Ishikawa (cell line): ENCODE measurements around the gene SEC16A.

Experiments
- CEBPB ChIP-seq: IDR thresholded peaks from 2 replicates; pipeline ENCODE4 v1.6.1; 2012
- CREB1 ChIP-seq: IDR thresholded peaks from 2 replicates; pipeline ENCODE4 v1.6.1; 2012; ENCODE audit warnings: low read depth
- EGR1 ChIP-seq: IDR thresholded peaks from 2 replicates; pipeline ENCODE4 v1.6.1; 2012
- EP300 ChIP-seq: IDR thresholded peaks from 2 replicates; pipeline ENCODE4 v1.6.1; 2012; ENCODE audit warnings: borderline replicate concordance
- FOXM1 ChIP-seq: IDR thresholded peaks from 2 replicates; pipeline ENCODE4 v1.6.1; 2012; ENCODE audit warnings: low read depth, borderline replicate concordance
- NFIC ChIP-seq: IDR thresholded peaks from 2 replicates; pipeline ENCODE4 v1.6.1; 2012
- RAD21 ChIP-seq: IDR thresholded peaks from 2 replicates; pipeline ENCODE4 v1.6.1; 2012; ENCODE audit warnings: low read depth
- REST ChIP-seq: IDR thresholded peaks from 2 replicates; pipeline ENCODE4 v1.6.1; 2012; ENCODE audit warnings: low read depth, mild to moderate bottlenecking
- TAF1 ChIP-seq: IDR thresholded peaks from 2 replicates; pipeline ENCODE4 v1.6.1; 2012; ENCODE audit warnings: low read depth, mild to moderate bottlenecking
- TCF12 ChIP-seq: IDR thresholded peaks from 2 replicates; pipeline ENCODE4 v1.6.1; 2012; ENCODE audit warnings: low read depth
- TEAD4 ChIP-seq: IDR thresholded peaks from 2 replicates; pipeline ENCODE4 v1.6.1; 2012
- YY1 ChIP-seq: IDR thresholded peaks from 2 replicates; pipeline ENCODE4 v1.6.1; 2012; ENCODE audit warnings: low read depth
- ZBTB7A ChIP-seq: IDR thresholded peaks from 2 replicates; pipeline ENCODE4 v1.6.1; 2012; ENCODE audit warnings: low read depth
- TF ChIP-seq, protein P1 (sequence below): IDR thresholded peaks from 2 replicates; pipeline ENCODE4 v1.6.1; 2012
- TF ChIP-seq, protein P2 (sequence below): IDR thresholded peaks from 2 replicates; pipeline ENCODE4 v1.6.1; 2012

Gene SEC16A

GRCh38 chr9:136466155-136466541, 16.7 kb downstream of the SEC16A start:
- no peak for TF ChIP-seq TAF1
- TF ChIP-seq TEAD4 = no peak
- TF ChIP-seq YY1 = no peak
- TF ChIP-seq, protein P1, sequence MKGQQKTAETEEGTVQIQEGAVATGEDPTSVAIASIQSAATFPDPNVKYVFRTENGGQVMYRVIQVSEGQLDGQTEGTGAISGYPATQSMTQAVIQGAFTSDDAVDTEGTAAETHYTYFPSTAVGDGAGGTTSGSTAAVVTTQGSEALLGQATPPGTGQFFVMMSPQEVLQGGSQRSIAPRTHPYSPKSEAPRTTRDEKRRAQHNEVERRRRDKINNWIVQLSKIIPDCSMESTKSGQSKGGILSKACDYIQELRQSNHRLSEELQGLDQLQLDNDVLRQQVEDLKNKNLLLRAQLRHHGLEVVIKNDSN = no peak
- no peak for TF ChIP-seq NFIC
- no peak for TF ChIP-seq EGR1

GRCh38 chr9:136465500-136466154, 17.2 kb downstream of the SEC16A start:
- no peak for TF ChIP-seq ZBTB7A
- TF ChIP-seq RAD21 = no peak
- no peak for TF ChIP-seq CREB1
- no peak for TF ChIP-seq EGR1
- TF ChIP-seq FOXM1 = no peak
- TF ChIP-seq, protein P1 = no peak
- no peak for TF ChIP-seq TEAD4
- no peak for TF ChIP-seq CEBPB
- no peak for TF ChIP-seq EP300
- no peak for TF ChIP-seq NFIC
- TF ChIP-seq, protein P2, sequence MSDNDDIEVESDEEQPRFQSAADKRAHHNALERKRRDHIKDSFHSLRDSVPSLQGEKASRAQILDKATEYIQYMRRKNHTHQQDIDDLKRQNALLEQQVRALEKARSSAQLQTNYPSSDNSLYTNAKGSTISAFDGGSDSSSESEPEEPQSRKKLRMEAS = no peak

DNA sequence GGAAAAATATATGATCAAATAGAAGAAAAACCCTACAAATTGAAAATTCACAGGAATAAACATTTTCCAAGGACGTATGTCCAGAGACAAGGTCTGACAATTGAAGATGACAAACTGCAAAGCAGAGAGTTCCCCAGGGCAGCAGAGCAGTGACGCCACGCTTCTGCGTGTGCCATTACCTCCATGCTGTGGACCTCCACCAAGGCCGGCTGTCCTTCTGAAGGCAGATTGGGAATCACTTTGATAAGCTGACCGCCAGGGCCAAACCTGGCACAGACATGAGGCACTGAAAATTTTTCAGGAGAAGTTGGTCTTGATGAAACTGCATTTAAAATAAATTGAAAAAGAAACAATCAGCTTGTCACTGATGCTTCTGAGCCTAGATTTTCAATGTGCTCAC, 18.6 kb downstream of the SEC16A start:
- TF ChIP-seq REST (no peak), FOXM1 (no peak), EGR1 (no peak), RAD21 (no peak), TEAD4 (no peak), TAF1 (no peak), YY1 (no peak), NFIC (no peak), ZBTB7A (no peak), TCF12 (no peak), CEBPB (no peak), EP300 (no peak), CREB1 (no peak)
- TF ChIP-seq, protein P1 = no peak
- TF ChIP-seq, protein P2 = no peak

GRCh38 chr9:136463578-136463977, 19.3 kb downstream of the SEC16A start:
- TF ChIP-seq TAF1 (no peak), ZBTB7A (no peak), TEAD4 (no peak), CREB1 (no peak), NFIC (no peak), TCF12 (no peak), FOXM1 (no peak), CEBPB (no peak), EP300 (no peak), YY1 (no peak), RAD21 (no peak)
- TF ChIP-seq, protein P1 = no peak
- TF ChIP-seq, protein P2 = no peak

GRCh38 chr9:136462664-136463063, 20.2 kb downstream of the SEC16A start:
- TF ChIP-seq TEAD4 = no peak
- no peak for TF ChIP-seq EP300
- TF ChIP-seq EGR1 = no peak
- no peak for TF ChIP-seq NFIC
- no peak for TF ChIP-seq TAF1
- TF ChIP-seq CREB1 = no peak
- TF ChIP-seq YY1 = no peak
- no peak for TF ChIP-seq REST
- TF ChIP-seq CEBPB = no peak
- TF ChIP-seq ZBTB7A = no peak
- TF ChIP-seq, protein P1 = no peak
- TF ChIP-seq, protein P2 = no peak
- TF ChIP-seq TCF12 = no peak
- TF ChIP-seq RAD21 = no peak
- TF ChIP-seq FOXM1 = no peak
